Karpas-422 (cell line): ENCODE measurements around the gene RHOBTB3. TPM values are rescaled to one million over a fixed set of nuclear protein-coding genes. Genes with fewer than 3 reads are reported as not detected.
"Not testable (repeated sequence)": the region's sequence is repeated elsewhere in the genome, so short reads cannot be mapped to it uniquely, and the experiment has no call there.

Experiments
- DNase-seq: peaks from one replicate; pipeline ENCODE4 v3.0.0-alpha.2; 2015
- H2AFZ ChIP-seq: fragments of 200-600 bp; sonication (generic); 2 replicates; pipeline ENCODE4 v1.6.1; 2014; ENCODE audit warnings: antibody characterized with exemption, low read length, mixed read lengths
- H3K27ac ChIP-seq: fragments of 200-600 bp; sonication (generic); 2 replicates; pipeline ENCODE4 v1.5.1; 2014; ENCODE audit warnings: mild to moderate bottlenecking, low read length, moderate library complexity
- H3K27me3 ChIP-seq: fragments of 200-600 bp; sonication (generic); 2 replicates; pipeline ENCODE4 v1.6.1; 2014; ENCODE audit warnings: low read length, mixed read lengths
- H3K36me3 ChIP-seq: fragments of 200-600 bp; sonication (generic); 2 replicates; pipeline ENCODE4 v1.6.1; 2014; ENCODE audit warnings: low read length, mixed read lengths; ENCODE audit not compliant: insufficient read depth
- H3K4me1 ChIP-seq: fragments of 200-600 bp; sonication (generic); 2 replicates; pipeline ENCODE4 v1.6.1; 2014; ENCODE audit warnings: mild to moderate bottlenecking, low read length, mixed read lengths
- H3K4me2 ChIP-seq: fragments of 200-600 bp; sonication (generic); 2 replicates; pipeline ENCODE4 v1.6.1; 2014; ENCODE audit warnings: low read length, low read depth, mild to moderate bottlenecking; ENCODE audit not compliant: poor library complexity, severe bottlenecking
- H3K4me3 ChIP-seq: fragments of 200-600 bp; sonication (generic); 2 replicates; pipeline ENCODE4 v1.5.1; 2014; ENCODE audit warnings: mild to moderate bottlenecking, antibody characterized with exemption, low read length, mixed read lengths
- H3K79me2 ChIP-seq: fragments of 200-600 bp; sonication (generic); 2 replicates; pipeline ENCODE4 v1.6.1; 2014; ENCODE audit warnings: mild to moderate bottlenecking, low read length, mixed read lengths
- H3K9ac ChIP-seq: fragments of 200-600 bp; sonication (generic); 2 replicates; pipeline ENCODE4 v1.6.0; 2014; ENCODE audit warnings: low read length
- H3K9me2 ChIP-seq: fragments of 200-600 bp; sonication (generic), shearing (Covaris generic); replicated peaks from 2 replicates; pipeline ENCODE4 v1.6.0; 2014; ENCODE audit warnings: mild to moderate bottlenecking, low read length, moderate library complexity; ENCODE audit not compliant: insufficient read depth
- H3K9me3 ChIP-seq: fragments of 300-700, 200-600 bp; sonication (generic); 2 replicates; pipeline ENCODE4 v1.6.1; 2014; ENCODE audit warnings: low read length, mixed read lengths
- H4K20me1 ChIP-seq: fragments of 200-600 bp; sonication (generic); 2 replicates; pipeline ENCODE4 v1.6.1; 2014; ENCODE audit warnings: mild to moderate bottlenecking, antibody characterized with exemption, low read length, low read depth; ENCODE audit not compliant: insufficient read depth
- total RNA-seq: library from RNA; depleted of rRNA; stranded (reverse); fragments of >200 nt; shearing (Covaris generic); gene quantifications from 2 replicates; pipeline ENCODE4 v1.2.3, GENCODE V29; 2014; ENCODE audit warnings: low replicate concordance

Gene RHOBTB3
- total RNA-seq, 1 experiment from 2014 or later = 1.5 TPM

DNA sequence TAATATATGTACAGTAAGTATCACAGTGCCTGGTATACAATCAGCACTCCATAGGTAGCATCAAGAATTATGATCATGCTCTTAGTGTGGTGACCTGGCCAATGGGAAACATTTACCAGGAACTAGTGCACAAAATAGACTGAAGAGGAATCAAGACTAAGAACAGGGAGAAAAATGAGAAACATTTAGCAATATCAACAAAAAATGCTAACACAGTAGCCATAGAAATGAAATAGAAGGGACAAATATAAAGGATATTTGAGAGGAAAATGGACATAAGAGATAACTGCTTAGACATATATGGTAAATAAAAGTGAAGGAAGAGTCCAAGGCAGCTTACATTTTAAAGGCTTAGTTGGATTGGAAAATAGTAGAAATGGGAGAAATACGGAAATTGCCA lies 31.8 kb upstream of the RHOBTB3 start:
- Histone ChIP-seq H4K20me1 (no peaks in the 10 kb centered on the region), H3K79me2 (no peaks in the 10 kb centered on the region), H3K36me3 (no peaks in the 10 kb centered on the region), H3K4me3 (no peak overlapping the region), H3K4me1 (no peaks in the 10 kb centered on the region), H3K4me2 (no peak overlapping the region), H2AFZ (no peak overlapping the region), H3K27ac (no peak overlapping the region), H3K9me2 (no peaks in the 10 kb centered on the region), H3K27me3 (0 out of 2 replicates have a peak, but pooled peaks cover 2% of the 10 kb centered on the region), H3K9me3 (no peaks in the 10 kb centered on the region), H3K9ac (no peak overlapping the region)
- DNase-seq = no peak

DNA sequence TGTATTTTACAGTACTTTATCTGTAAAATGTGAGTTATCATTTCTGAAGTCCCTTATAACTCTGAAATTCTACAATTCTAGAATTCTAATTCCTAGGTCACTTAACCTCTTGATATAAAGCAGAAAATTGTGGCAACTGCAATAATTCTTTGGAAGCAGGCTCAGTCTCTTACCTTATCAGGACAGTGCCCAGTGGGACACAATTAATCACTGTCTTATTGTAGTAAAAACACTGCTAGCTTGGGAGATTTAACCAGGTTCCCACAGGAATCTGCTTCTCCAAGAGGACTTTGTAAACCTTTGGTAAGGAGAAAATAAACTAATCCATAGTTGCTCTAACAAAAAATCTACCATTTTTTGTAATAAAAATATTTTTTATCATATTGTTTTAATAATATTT lies 30.1 kb upstream of the RHOBTB3 start:
- Histone ChIP-seq H3K9me2 (no peaks in the 10 kb centered on the region), H3K9ac (no peak overlapping the region), H3K27me3 (0 out of 2 replicates have a peak, but pooled peaks cover 2% of the 10 kb centered on the region), H3K9me3 (no peaks in the 10 kb centered on the region), H3K79me2 (no peaks in the 10 kb centered on the region), H3K27ac (no peak overlapping the region), H3K4me1 (no peaks in the 10 kb centered on the region), H3K4me3 (no peak overlapping the region), H3K36me3 (no peaks in the 10 kb centered on the region), H2AFZ (no peak overlapping the region), H3K4me2 (no peak overlapping the region), H4K20me1 (no peaks in the 10 kb centered on the region)
- no peak for DNase-seq

DNA sequence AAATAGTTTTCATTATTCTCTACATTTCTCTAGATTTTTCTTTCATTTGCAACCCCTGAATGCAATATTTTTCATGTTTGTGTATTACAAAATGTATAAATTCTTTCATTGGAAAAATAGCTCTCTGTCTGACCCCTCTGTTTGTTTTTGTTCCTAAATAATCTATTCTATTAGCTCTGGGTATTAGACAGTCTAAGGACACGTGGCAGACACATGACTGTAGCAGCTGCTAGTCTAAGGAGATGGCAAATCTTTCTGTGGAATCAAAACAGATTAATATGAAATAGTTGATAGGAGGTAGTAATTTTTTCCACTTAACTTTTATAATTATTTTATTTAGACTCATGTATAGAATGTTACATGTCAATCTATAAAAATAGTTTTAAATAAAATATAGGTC lies 27.0 kb upstream of the RHOBTB3 start:
- Histone ChIP-seq H3K79me2 (no peaks in the 10 kb centered on the region), H3K4me1 (no peaks in the 10 kb centered on the region), H3K4me2 (no peak overlapping the region), H3K9ac (no peak overlapping the region), H3K9me3 (no peaks in the 10 kb centered on the region), H3K9me2 (no peaks in the 10 kb centered on the region), H3K27me3 (0 out of 2 replicates have a peak, but pooled peaks cover 2% of the 10 kb centered on the region), H3K36me3 (no peaks in the 10 kb centered on the region), H2AFZ (no peak overlapping the region), H4K20me1 (no peaks in the 10 kb centered on the region), H3K4me3 (no peak overlapping the region), H3K27ac (no peak overlapping the region)
- no peak for DNase-seq

DNA sequence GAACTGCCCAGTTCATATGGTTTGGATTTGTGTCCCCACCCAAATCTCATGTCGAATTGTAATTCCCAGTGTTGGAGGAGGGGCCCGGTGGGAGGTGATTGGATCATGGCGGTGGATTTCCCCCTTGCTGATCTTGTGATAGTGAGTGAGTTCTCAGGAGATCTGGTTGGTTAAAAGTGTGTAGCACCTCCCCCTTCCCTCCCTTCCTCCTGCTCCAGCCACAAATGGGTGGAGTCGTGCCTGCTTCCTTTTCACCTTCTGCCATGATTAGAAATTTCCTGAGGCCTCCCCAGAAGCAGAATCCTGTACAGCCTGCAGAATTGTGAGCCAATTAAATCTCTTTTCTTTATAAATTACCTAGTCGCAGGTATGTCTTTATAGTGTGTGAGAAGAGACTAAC lies 24.9 kb upstream of the RHOBTB3 start:
- not testable (repeated sequence) for H3K9ac ChIP-seq, H4K20me1 ChIP-seq, H3K4me3 ChIP-seq, H3K27ac ChIP-seq, H3K79me2 ChIP-seq, H3K36me3 ChIP-seq, DNase-seq, H3K4me2 ChIP-seq, H3K27me3 ChIP-seq, H3K9me3 ChIP-seq, H3K4me1 ChIP-seq, H2AFZ ChIP-seq, H3K9me2 ChIP-seq

DNA sequence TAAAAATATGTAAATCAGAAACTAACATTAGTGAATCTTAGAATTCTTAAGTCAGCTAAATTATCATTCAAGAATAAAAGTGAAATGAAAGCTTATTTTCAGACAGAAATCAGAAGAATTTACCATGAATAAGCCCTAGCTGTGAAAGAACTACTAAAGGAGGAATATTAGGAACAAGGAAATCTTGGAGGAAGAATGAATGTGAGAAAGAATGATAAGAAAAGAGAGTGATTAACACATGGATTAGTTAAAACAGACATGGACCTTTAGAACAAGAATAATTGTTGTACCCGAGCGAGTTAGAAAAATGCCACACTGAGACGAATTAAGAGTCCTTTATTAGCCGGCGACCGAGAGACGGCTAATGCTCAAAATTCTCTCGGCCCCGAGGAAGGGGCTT lies 24.1 kb upstream of the RHOBTB3 start:
- H4K20me1 ChIP-seq = no peaks in the 10 kb centered on the region
- no peaks in the 10 kb centered on the region for H3K27me3 ChIP-seq
- no peak overlapping the region for H3K4me2 ChIP-seq
- no peak overlapping the region for H3K27ac ChIP-seq
- H3K9ac ChIP-seq = no peak overlapping the region
- H3K79me2 ChIP-seq = no peaks in the 10 kb centered on the region
- H3K9me2 ChIP-seq = no peaks in the 10 kb centered on the region
- no peaks in the 10 kb centered on the region for H3K9me3 ChIP-seq
- no peak overlapping the region for H2AFZ ChIP-seq
- no peak overlapping the region for H3K4me3 ChIP-seq
- no peaks in the 10 kb centered on the region for H3K4me1 ChIP-seq
- H3K36me3 ChIP-seq = no peaks in the 10 kb centered on the region
- DNase-seq = no peak

DNA sequence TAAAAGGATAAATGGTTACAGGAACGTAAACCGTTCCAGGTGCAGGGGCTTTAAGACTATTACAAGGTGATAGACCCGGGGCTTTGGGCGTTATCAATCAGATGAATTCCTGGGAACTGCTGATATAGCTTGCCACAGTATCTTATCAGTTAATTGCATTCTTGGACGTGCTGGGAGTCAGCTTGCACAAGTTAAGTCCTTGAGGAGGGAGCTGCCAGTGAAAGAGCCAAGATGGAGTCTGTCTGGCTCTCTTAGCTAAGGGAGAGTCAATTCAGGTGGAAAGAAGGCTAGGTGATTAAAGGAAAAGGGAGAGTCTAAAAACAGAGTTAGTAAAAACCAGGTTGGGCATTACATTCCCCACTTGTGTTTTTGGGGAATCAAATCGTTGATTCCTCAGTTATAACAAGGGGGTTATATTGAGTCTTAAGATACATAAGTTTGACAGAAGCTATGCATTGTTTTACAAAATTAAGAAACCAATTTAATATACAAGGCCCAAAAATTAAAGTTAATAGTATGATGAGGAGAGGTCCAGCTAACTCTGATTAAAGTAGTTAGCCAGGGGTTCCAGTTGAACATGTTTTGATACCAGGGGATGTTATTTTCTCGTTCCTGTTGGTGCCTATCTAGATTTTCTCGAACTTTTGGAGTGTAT lies 23.5 kb upstream of the RHOBTB3 start:
- not testable (repeated sequence) for H4K20me1 ChIP-seq, H2AFZ ChIP-seq, H3K4me2 ChIP-seq, H3K9ac ChIP-seq, H3K4me3 ChIP-seq, H3K9me3 ChIP-seq, H3K27me3 ChIP-seq, H3K4me1 ChIP-seq, H3K27ac ChIP-seq, H3K79me2 ChIP-seq, H3K36me3 ChIP-seq, H3K9me2 ChIP-seq, DNase-seq

DNA sequence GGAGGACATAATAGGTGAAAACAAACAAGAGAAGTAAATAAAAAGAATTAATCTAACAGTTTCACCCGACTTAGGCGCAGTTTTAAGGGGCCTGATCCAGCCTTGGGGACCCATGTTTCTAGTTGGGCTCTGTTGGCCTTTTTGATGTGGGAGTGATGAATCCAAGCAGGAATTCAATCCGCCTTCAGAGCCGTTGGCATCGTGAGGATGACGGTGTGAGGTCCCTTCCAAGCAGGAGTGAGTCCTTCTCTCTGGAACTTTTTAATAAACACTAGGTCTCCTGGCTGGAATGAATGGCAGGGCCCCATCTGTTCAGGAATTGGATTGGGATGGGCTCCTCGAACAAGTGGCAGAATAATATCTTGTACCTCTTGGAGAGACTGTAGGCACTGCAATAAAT lies 22.3 kb upstream of the RHOBTB3 start:
- H4K20me1 ChIP-seq = no peaks in the 10 kb centered on the region
- no peak for DNase-seq
- no peak overlapping the region for H3K4me2 ChIP-seq
- H2AFZ ChIP-seq = no peak overlapping the region
- H3K27ac ChIP-seq = no peak overlapping the region
- H3K27me3 ChIP-seq = no peaks in the 10 kb centered on the region
- H3K9ac ChIP-seq = no peak overlapping the region
- H3K79me2 ChIP-seq = no peaks in the 10 kb centered on the region
- H3K4me3 ChIP-seq = no peak overlapping the region
- H3K4me1 ChIP-seq = no peaks in the 10 kb centered on the region
- no peaks in the 10 kb centered on the region for H3K9me2 ChIP-seq
- H3K36me3 ChIP-seq = no peaks in the 10 kb centered on the region
- H3K9me3 ChIP-seq = no peaks in the 10 kb centered on the region

DNA sequence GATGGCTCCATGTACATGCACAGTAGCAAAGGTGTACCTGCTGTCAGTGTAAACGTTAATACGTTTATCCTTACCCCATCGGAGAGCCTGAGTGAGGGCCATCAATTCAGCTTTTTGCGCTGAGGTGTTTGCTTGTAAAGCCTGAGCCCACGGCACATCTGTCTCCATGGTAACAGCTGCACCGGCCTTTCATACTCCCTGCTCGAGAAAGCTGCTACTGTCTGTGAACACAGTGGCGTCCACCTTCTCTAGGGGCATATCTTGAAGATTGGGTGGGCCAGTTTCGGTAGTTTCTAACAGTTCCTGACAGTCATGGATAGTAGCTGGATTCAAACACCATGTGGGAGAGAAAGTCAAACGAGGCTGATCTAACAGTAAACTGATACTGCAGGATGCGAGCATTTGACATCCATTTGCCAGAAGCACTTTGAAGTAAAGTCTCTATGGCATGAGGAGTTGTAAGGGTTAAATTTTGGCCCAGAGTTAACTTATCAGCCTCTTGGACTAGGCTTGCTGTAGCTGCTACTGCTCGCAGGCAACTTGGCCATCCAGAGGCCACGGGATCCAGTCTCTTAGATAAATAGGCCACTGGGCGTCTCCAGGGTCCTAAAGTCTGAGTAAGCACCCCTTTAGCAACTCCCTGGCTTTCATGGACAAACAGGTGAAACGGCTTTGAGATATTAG lies 21.0 kb upstream of the RHOBTB3 start:
- no peaks in the 10 kb centered on the region for H3K9me3 ChIP-seq
- no peaks in the 10 kb centered on the region for H3K79me2 ChIP-seq
- no peaks in the 10 kb centered on the region for H3K27me3 ChIP-seq
- H3K4me2 ChIP-seq = no peak overlapping the region
- H3K4me3 ChIP-seq = no peak overlapping the region
- no peak overlapping the region for H3K9ac ChIP-seq
- H3K27ac ChIP-seq = no peak overlapping the region
- H3K36me3 ChIP-seq = no peaks in the 10 kb centered on the region
- H2AFZ ChIP-seq = no peak overlapping the region
- H4K20me1 ChIP-seq = no peaks in the 10 kb centered on the region
- no peaks in the 10 kb centered on the region for H3K4me1 ChIP-seq
- no peaks in the 10 kb centered on the region for H3K9me2 ChIP-seq
- DNase-seq = no peak
